Liver (tissue), 3 donors: ENCODE data around the gene CLIP4.

Experiments
- ATF3 ChIP-seq: IDR thresholded peaks from 2 replicates; pipeline ENCODE4 v1.6.1; 2016; ENCODE audit warnings: antibody characterized with exemption
- GABPA ChIP-seq, 2 donors: IDR thresholded peaks in 1 of 2; conservative IDR thresholded peaks in 1 of 2; 2 replicates each; pipeline ENCODE4 v1.6.1; 2016; ENCODE audit warnings: antibody characterized with exemption in 2 of 2, mild to moderate bottlenecking in 1 of 2, moderate library complexity in 1 of 2
- REST ChIP-seq: IDR thresholded peaks from 2 replicates; pipeline ENCODE4 v1.6.1; 2016; ENCODE audit warnings: antibody characterized with exemption, mild to moderate bottlenecking
- SP1 ChIP-seq: IDR thresholded peaks from 2 replicates; pipeline ENCODE4 v1.6.1; 2018; ENCODE audit warnings: antibody characterized with exemption, mild to moderate bottlenecking
- TAF1 ChIP-seq: conservative IDR thresholded peaks from 2 replicates; pipeline ENCODE4 v1.6.1; 2016; ENCODE audit warnings: antibody characterized with exemption, mild to moderate bottlenecking
- YY1 ChIP-seq: IDR thresholded peaks from 2 replicates; pipeline ENCODE4 v1.6.1; 2016; ENCODE audit warnings: antibody characterized with exemption, mild to moderate bottlenecking
- TF ChIP-seq, protein P1 (sequence below): fragments of 150-350 bp; IDR thresholded peaks from 2 replicates; pipeline ENCODE4 v1.5.1; 2017; ENCODE audit warnings: improper control_type of control experiment, low read depth, low read length; ENCODE audit not compliant: missing input control
- donor health status: healthy.
- donor health status: healthy.

- TF ChIP-seq TAF1 (no peak), ATF3 (no peak), YY1 (no peak), REST (no peak), GABPA (IDR thresholded peaks at IDR 0.05 in 1 of 2, conservative IDR thresholded peaks at IDR 0.05 in 1 of 2) (no peak), SP1 (no peak)
- TF ChIP-seq, protein P1, sequence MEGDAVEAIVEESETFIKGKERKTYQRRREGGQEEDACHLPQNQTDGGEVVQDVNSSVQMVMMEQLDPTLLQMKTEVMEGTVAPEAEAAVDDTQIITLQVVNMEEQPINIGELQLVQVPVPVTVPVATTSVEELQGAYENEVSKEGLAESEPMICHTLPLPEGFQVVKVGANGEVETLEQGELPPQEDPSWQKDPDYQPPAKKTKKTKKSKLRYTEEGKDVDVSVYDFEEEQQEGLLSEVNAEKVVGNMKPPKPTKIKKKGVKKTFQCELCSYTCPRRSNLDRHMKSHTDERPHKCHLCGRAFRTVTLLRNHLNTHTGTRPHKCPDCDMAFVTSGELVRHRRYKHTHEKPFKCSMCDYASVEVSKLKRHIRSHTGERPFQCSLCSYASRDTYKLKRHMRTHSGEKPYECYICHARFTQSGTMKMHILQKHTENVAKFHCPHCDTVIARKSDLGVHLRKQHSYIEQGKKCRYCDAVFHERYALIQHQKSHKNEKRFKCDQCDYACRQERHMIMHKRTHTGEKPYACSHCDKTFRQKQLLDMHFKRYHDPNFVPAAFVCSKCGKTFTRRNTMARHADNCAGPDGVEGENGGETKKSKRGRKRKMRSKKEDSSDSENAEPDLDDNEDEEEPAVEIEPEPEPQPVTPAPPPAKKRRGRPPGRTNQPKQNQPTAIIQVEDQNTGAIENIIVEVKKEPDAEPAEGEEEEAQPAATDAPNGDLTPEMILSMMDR, result no peak
Observed at GRCh38 chr2:29165362-29166241, 50.4 kb downstream of the CLIP4 start.
